Measurements from ENCODE around the gene SMYD5. TPM values are rescaled to one million over a fixed set of nuclear protein-coding genes. Genes with fewer than 3 reads are reported as not detected.
A peak's percentile ranks its signal among the peaks of the same experiment; 100 is the strongest.

Gene SMYD5
- total RNA-seq, 4 donors from 2014 or later, result 12.1 to 19.6 (median 15.4) TPM

GRCh38 chr2:73176881-73177644 lies 37.0 kb upstream of the SMYD5 start:
- 6% methylated on average over 21 of the region's 56 CpGs for WGBS
- peak; percentile 97 for DNase-seq (ENCODE audit: extremely low spot score)
- H3K36me3 ChIP-seq, result no peaks in the 10 kb centered on the region
- TF ChIP-seq POLR2A (IDR thresholded peaks at IDR 0.05; ENCODE audit: low read depth) (no peak), EP300 (IDR thresholded peaks at IDR 0.05) (peak; percentile 56), POLR2AphosphoS5 (IDR thresholded peaks at IDR 0.05) (peak; percentile 54 to 68), CTCF (IDR thresholded peaks at IDR 0.05) (peak in 2 of 3 experiments; percentile 97 to 98)
- intact Hi-C loops (cut with DNase I), result loop anchor here (1.0 to 5.0 kb wide), 4 partner anchors 90 to 280 kb away; partner anchors contain the start of gene SFXN5
- H3K27ac ChIP-seq (replicated peaks in 1 of 4), result peak overlapping the region; percentile 66 to 79 (median 77)
- H3K4me3 ChIP-seq, result peak overlapping the region; percentile 54 to 64 (median 62)
- H3K4me1 ChIP-seq, result peaks cover 23 to 31% (median 29%) of the 10 kb centered on the region in 4 donors
- peaks cover 0 to 70% (median 13%) of the 10 kb centered on the region in 4 donors for H3K27me3 ChIP-seq
- H3K9me3 ChIP-seq, result no peaks in the 10 kb centered on the region

- Histone ChIP-seq H3K9me3 (no peaks in the 10 kb centered on the region), H3K36me3 (no peaks in the 10 kb centered on the region), H3K27me3 (peaks cover 0 to 68% (median 13%) of the 10 kb centered on the region in 4 donors), H3K4me1 (peaks cover 23 to 31% (median 29%) of the 10 kb centered on the region in 4 donors), H3K4me3 (peak overlapping the region; percentile 54 to 64 (median 62)), H3K27ac (replicated peaks in 1 of 4) (peak overlapping the region in 1 of 4 donors; percentile 66)
- WGBS, result 0% methylated on average over 2 of the region's 12 CpGs
- no peak for DNase-seq (ENCODE audit: extremely low spot score)
- TF ChIP-seq POLR2AphosphoS5 (IDR thresholded peaks at IDR 0.05) (no peak), POLR2A (IDR thresholded peaks at IDR 0.05; ENCODE audit: low read depth) (no peak), CTCF (IDR thresholded peaks at IDR 0.05) (peak in 1 of 3 experiments; percentile 3)
- intact Hi-C loops (cut with DNase I), result loop anchor here (1.0 to 5.0 kb wide), 4 partner anchors 90 to 280 kb away; partner anchors contain the start of gene SFXN5
Measured at GRCh38 chr2:73177645-73178255, 36.3 kb upstream of the SMYD5 start.

GRCh38 chr2:73185965-73186364 lies 28.1 kb upstream of the SMYD5 start:
- Histone ChIP-seq H3K36me3 (no peaks in the 10 kb centered on the region), H3K4me3 (no peak overlapping the region), H3K27me3 (peaks cover 0 to 25% (median 0%) of the 10 kb centered on the region in 4 donors), H3K9me3 (peaks cover 0 to 11% (median 7%) of the 10 kb centered on the region in 4 donors), H3K27ac (replicated peaks in 1 of 4) (no peak overlapping the region), H3K4me1 (no peaks in the 10 kb centered on the region)
- TF ChIP-seq EP300 (IDR thresholded peaks at IDR 0.05), result no peak
- TF ChIP-seq POLR2A (IDR thresholded peaks at IDR 0.05; ENCODE audit: low read depth), result no peak
- TF ChIP-seq CTCF (IDR thresholded peaks at IDR 0.05), result no peak
- no peak for TF ChIP-seq POLR2AphosphoS5 (IDR thresholded peaks at IDR 0.05)
- 70% methylated on average over 2 of the region's 2 CpGs for WGBS
- intact Hi-C loops (cut with DNase I), result no loop called here
- no peak for DNase-seq (ENCODE audit: extremely low spot score)

GRCh38 chr2:73187549-73187948 lies 26.5 kb upstream of the SMYD5 start:
- Histone ChIP-seq H3K36me3 (no peaks in the 10 kb centered on the region), H3K4me1 (no peaks in the 10 kb centered on the region), H3K27me3 (peaks cover 0 to 20% (median 0%) of the 10 kb centered on the region in 4 donors), H3K27ac (replicated peaks in 1 of 4) (no peak overlapping the region), H3K9me3 (peaks cover 0 to 11% (median 7%) of the 10 kb centered on the region in 4 donors), H3K4me3 (no peak overlapping the region)
- intact Hi-C loops (cut with DNase I), result no loop called here
- WGBS, result 57% methylated on average over 2 of the region's 2 CpGs
- DNase-seq (ENCODE audit: extremely low spot score), result no peak
- TF ChIP-seq CTCF (IDR thresholded peaks at IDR 0.05), result no peak
- TF ChIP-seq POLR2A (IDR thresholded peaks at IDR 0.05; ENCODE audit: low read depth), result no peak
- no peak for TF ChIP-seq EP300 (IDR thresholded peaks at IDR 0.05)
- no peak for TF ChIP-seq POLR2AphosphoS5 (IDR thresholded peaks at IDR 0.05)
